Sciatic nerve (tissue), 2 donors: ENCODE data around the gene LDLRAD4. TPM values are rescaled to one million over a fixed set of nuclear protein-coding genes. Genes with fewer than 3 reads are reported as not detected.
A peak's percentile ranks its signal among the peaks of the same experiment; 100 is the strongest.

Experiments
- ATAC-seq: fragments of 200-7000 bp; cut with Tn5 transposase; one replicate; pipeline ENCODE4 v1.9.1; 2020; ENCODE audit warnings: mild to moderate bottlenecking, moderate library complexity
- DNase-seq: peaks from one replicate; pipeline ENCODE4 v3.0.0-alpha.2; 2020; ENCODE audit warnings: low spot score
- intact Hi-C: fragments of 100-400 bp; cut with DNase I; formaldehyde crosslinking; loops from one replicate; pipeline ENCODE4 v1.14.2; 2022
- total RNA-seq: library from RNA; stranded (reverse); fragmentation: NEBNext Ultra II Directional; extraction: Animal tissue kit (Norgen Biotek cat#: 25700); gene quantifications from one replicate; pipeline ENCODE4 v1.2.1, GENCODE V29; 2021
- donor health status: DM: no; HTN: no; CAD: no.
- donor health status: DM: no; HTN: no; CAD: no.

The LDLRAD4 gene
- total RNA-seq, 1 donor from 2014 or later = 27.1 TPM

DNA sequence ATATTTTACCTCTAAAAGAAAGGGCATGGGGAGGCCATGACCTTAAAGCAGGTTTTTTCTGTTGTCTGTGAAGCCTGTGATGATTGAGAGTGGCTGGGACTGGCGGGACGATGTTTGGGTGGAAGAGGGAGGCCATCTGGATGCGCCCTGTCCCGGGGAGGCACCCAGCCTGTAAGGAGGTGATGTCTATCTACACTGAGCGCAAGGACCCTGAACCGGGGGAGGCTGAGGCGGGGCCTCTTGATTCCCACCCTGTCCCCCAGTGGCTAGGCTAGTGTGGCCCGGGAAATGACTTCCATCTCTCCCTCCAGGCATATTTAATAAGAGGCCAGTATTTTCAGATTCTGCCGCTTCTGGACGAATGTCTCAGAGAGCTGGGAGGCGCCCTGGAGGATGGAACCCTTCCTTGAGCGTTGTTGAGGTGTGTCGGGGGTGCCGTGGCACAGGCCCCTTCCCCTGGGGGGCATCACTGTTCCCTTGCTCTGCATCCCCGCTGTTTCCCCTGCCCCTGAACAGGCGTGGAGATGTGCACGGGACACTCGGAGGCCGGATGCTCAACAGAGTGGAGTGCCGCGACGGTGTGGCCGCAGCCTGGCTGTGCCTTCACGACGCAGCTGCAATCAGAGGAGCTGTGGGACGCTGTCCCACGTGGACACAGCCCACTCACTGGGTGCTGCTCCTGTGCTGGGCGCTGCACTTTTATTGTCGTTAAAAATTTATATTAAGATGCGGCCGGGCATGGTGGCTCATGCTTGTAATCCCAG is 185.4 kb downstream of the LDLRAD4 start:
- ATAC-seq = no peak
- DNase-seq = no peak
- intact Hi-C loops = no loop called here

DNA sequence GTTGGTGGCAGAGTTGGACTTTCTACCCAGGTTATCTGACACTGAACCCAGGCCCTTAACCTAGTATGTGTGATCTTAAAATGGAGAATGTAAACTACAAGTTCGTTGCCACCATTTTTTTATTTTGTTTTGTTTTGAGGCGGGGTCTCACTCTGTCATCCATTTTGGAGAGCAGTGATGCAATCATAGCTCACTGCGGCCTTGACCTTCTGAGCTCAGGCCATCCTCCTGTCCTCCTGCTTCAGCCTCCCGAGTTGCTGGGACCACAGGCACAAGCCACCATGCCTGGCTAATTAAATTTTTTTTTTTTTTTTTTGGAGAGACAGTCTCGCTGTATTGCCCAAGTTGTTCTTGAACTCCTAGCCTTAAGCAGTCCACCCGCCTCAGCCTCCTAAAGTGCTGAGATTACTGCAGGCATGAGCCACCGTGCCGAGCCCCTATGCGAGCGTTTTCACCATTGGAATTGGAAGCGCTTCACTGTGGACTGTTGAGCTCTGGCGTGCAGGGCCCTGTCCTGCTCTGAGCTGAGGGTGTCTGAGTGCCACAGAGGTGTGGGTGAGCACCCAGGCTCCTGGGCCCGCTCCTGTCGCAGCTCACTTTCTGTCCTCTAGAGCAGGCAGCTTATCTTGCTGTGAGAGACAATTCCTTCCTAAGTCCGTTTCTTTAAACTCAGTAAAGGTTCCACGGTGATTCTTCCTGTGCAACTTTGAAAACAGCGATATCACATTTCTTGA is 186.9 kb downstream of the LDLRAD4 start:
- ATAC-seq (no peak), DNase-seq (no peak)
- intact Hi-C loops = no loop called here

GRCh38 chr18:13406049-13406615 is 187.6 kb downstream of the LDLRAD4 start:
- no peak for ATAC-seq
- intact Hi-C loops = no loop called here
- no peak for DNase-seq

- ATAC-seq (no peak), DNase-seq (no peak)
- intact Hi-C loops = no loop called here
Observed at GRCh38 chr18:13406736-13407135, 188.2 kb downstream of the LDLRAD4 start.

- intact Hi-C loops = no loop called here
- no peak for ATAC-seq
- DNase-seq = no peak
Observed at GRCh38 chr18:13407484-13407883, 188.9 kb downstream of the LDLRAD4 start.

GRCh38 chr18:13409026-13409425 is 190.5 kb downstream of the LDLRAD4 start:
- intact Hi-C loops = no loop called here
- ATAC-seq = no peak
- no peak for DNase-seq

GRCh38 chr18:13409997-13410396 is 191.4 kb downstream of the LDLRAD4 start:
- no peak for DNase-seq
- intact Hi-C loops = no loop called here
- ATAC-seq = no peak

DNA sequence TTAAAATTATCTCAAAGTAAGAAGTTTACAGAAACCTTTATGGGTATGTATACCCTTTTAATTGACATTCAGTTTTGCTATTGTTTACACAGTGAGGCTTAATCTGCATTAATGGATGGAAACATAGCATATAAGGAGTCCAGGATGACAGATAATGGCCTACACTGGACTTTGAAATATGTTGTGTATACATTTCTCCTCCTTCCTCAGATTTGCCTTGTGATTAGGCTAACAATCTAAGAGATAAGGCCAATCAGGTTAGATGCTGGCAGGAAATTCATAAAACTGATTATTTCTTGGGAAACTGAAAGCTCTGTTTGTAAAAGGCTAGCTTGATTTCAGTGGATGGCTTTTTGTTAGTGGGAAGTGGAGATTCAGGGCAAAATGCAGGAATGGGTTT is 191.9 kb downstream of the LDLRAD4 start:
- ATAC-seq (no peak), DNase-seq (no peak)
- intact Hi-C loops = no loop called here

DNA sequence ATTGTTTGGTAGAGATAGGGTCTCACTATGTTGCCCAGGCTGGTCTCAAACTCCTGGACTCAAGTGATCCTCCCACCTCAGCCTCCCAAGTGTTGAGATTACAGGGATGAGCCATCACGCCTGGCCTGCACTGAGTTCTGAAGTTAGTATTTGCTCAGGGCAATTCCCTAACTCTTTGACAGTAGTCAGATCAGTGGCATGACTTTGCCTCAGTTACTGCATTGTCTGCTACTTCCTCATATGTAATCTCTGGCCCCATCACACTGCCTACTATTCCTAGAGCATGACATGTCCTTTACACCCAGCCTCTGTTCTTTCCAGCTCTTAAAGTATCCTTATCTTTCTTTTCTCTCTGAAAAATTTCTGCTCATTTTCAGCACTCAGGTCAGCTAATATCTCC is 193.5 kb downstream of the LDLRAD4 start:
- DNase-seq (no peak), ATAC-seq (no peak)
- intact Hi-C loops = no loop called here

GRCh38 chr18:13412901-13413300 is 194.3 kb downstream of the LDLRAD4 start:
- DNase-seq = no peak
- no peak for ATAC-seq
- intact Hi-C loops = no loop called here

DNA sequence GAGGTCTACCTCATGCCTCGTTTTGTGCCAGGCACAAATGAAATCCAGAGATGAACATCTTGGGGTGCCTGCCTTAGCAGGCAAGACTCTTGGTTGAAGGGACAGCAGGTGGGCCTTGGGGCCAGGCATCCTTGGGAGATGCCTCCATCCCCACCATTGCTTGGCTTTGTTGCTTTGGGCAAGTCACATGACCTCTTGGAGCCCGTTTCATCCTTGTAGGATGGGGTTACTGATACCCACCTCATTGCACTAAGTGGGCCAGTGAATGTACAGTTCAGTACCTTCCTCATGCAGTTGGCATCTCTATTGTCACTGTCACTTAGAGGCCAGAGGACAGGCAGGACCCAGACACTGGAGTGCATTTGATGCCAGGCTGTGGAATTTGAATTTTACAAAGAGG is 195.5 kb downstream of the LDLRAD4 start:
- no peak for ATAC-seq
- intact Hi-C loops = no loop called here
- DNase-seq = no peak

DNA sequence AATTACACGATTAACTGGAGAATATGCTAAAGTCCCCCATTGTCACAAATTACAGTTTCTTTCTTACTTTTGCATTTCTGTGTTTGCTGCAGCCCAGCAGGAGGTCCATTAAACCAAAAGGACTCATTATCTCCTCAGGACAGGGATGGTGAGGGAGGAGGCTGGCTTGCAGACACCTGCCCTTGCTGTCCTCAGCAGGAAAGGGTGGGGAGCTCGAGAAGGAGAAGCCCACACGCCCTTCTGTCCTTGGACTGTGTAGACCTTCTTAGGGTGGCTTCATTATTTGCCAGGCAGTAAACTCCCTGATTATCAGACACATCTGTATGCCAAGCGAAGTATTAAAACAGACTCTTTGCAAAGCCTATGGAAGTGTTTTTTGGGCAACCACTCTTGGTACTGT is 196.0 kb downstream of the LDLRAD4 start:
- DNase-seq (no peak), ATAC-seq (no peak)
- intact Hi-C loops = no loop called here

GRCh38 chr18:13415736-13416135 is 197.2 kb downstream of the LDLRAD4 start:
- DNase-seq = no peak
- ATAC-seq = no peak
- intact Hi-C loops = no loop called here

DNA sequence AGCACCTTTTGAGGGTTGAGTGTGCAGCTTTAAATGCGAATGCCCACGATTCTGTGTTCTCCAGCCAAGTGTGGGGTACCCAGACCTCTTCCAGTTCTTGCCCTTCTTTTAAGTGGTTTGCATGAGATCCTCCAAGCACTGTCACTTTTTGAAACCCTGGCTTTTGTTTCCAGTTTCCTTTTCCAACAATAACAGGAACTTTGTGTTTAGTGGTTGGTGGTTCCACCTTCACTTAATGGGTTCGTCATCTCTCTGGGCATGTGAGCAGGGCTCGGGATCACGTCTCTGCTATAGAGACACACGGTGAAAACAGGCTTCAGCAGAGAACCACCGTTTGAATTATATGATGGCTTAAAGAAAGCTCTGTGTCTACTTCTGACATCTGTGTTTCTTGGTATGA is 197.6 kb downstream of the LDLRAD4 start:
- peak; percentile 51 for ATAC-seq

DNA sequence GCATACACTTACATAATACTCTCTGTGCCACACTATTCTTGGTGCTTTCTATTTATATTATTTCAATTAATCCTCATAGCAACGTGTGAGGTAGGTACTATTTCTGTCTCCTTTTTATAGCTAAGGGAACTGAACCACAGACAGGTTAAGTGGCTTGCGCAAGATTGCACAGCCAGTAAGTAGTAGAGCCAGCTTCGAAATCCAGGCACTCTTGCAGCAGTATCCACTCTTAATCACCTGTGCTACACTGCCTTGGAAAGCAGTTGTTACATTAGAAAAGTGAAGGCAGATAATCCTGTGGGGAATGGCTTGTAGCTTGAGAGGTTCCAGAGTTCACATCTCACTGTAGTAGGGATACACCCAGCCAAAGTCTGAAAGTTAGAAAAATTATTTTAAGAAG is 198.3 kb downstream of the LDLRAD4 start:
- intact Hi-C loops = no loop called here

More for the DNA sequence above, 197.6 kb downstream of the LDLRAD4 start:
- no peak for DNase-seq
- intact Hi-C loops = no loop called here

GRCh38 chr18:13418013-13418710 is 199.6 kb downstream of the LDLRAD4 start:
- intact Hi-C loops = no loop called here
- DNase-seq (no peak), ATAC-seq (no peak)

More for the DNA sequence above, 198.3 kb downstream of the LDLRAD4 start:
- ATAC-seq (no peak), DNase-seq (no peak)

GRCh38 chr18:13420969-13421686 is 202.6 kb downstream of the LDLRAD4 start:
- DNase-seq (no peak), ATAC-seq (no peak)
- intact Hi-C loops = no loop called here

DNA sequence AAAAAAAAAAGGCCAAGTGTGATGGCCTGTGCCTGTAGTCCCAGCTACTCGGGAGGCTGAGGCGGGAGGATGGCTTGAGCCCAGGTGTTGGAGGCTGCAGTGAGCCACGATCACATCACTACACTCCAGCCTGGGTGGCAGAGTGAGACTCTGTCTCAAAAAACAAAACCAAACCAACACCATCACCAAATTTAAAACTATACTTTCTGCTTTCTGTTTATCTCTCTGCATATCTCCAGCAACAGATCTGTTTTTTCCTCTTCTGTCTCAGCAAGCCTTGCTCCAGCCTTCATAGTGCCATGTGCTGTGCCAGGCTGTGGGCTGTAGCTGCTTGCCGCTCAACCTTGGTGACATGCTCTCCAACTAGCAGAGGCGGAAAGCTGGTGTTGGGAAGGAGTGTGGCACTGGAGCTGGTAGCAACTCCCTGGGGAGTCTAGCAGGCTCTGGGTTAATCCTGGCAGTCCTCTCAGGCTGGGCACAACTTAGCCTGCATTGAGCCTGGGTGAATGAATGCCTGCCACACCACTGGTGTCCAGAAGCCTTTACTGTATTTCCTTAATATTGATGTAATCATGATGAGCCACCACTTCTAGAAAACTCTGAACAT is 204.1 kb downstream of the LDLRAD4 start:
- intact Hi-C loops = no loop called here
- no peak for ATAC-seq
- DNase-seq = no peak

DNA sequence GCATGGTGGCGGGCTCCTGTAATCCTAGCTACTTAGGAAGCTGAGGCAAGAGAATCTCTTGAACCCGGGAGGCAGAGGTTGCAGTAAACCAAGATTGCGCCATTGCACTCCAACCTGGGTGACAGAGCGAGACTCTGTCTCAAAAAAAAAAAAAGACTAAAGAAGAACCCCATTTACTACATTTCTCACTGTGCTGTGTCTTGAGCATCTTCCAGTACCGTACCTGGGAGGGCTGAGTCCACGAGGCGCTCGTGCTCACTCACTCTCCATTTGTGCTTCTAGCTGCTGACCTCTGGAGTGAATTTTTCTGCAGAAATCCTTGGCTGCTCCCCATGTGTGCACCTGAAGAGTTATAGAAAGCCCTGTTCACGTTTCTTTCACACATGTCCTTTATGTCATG is 204.8 kb downstream of the LDLRAD4 start:
- intact Hi-C loops = no loop called here
- ATAC-seq (no peak), DNase-seq (no peak)
